GM12878 (cell line): ENCODE data around the gene GPC3.

ENCODE experiments used
- HCFC1 ChIP-seq: fragments of 150-350 bp; IDR thresholded peaks from 2 replicates; pipeline ENCODE4 v1.6.1; 2014; ENCODE audit warnings: low read length
- HDAC6 ChIP-seq: fragments of 200-600 bp; sonication (generic); IDR thresholded peaks from one replicate; pipeline ENCODE4 v1.8.0; 2017; ENCODE audit warnings: antibody characterized with exemption; ENCODE audit not compliant: unreplicated experiment
- IKZF2 ChIP-seq, 2 experiments: fragments of 450-650 bp; IDR thresholded peaks; 2 replicates each; pipeline ENCODE4 v1.6.1; 2017; ENCODE audit warnings: mild to moderate bottlenecking in 2 of 2, moderate library complexity in 2 of 2
- MYC ChIP-seq: IDR thresholded peaks from 2 replicates; pipeline ENCODE4 v1.6.1; 2011; ENCODE audit warnings: mild to moderate bottlenecking, low read length, moderate library complexity, inconsistent platforms; ENCODE audit not compliant: insufficient read depth, insufficient replicate concordance, insufficient read length, severe bottlenecking

DNA sequence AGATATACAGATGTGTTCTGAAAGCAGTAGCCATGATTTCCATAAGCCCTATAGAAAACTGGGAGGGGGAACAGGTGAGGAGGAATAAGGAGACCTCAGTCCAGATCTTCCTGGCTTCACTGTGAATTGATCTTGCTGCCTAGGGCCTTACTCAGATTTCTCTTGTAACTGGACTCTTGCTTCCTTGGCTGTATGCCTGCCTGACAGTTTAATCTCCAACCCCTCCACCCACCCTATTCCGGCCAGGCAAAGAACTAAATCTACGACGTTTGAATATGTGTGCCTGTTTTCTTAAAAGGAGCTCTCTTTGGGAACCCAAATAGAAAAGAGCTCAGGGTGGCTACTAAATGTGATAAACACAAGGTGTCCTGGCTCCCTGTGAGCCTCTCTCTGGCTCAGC lies 173.0 kb downstream of the GPC3 start:
- no peak for TF ChIP-seq MYC
- TF ChIP-seq IKZF2 (IDR thresholded peaks at IDR 0.05) = no peak
- TF ChIP-seq HCFC1 = no peak
- TF ChIP-seq HDAC6 = no peak
